ENCODE results near the gene PLXNC1.
A peak's percentile ranks its signal among the peaks of the same experiment; 100 is the strongest.

The PLXNC1 gene

DNA sequence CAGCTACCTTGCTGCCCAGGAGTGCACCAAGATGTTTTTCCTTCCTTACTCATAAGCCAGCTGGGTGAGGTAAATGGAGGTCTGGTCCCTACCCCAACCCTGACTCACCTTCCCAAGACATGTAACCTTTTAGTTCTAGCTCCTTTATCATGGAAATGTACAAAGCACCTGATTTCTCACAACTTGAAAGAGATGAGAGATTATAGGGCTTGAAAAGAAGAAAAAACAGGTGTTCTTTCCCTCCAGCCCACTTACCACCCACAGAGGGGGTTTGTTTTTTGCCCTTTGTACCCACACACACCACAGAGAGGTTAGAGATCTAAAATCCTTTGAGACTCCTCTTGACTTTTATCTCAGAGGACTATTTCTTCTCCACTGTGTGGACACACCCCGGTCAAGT lies 21.1 kb downstream of the PLXNC1 start:
- H3K27me3 ChIP-seq (replicated peaks), result no peaks in the 10 kb centered on the region
- no peak overlapping the region for H3K4me3 ChIP-seq (ENCODE audit: low read depth, low read length)
- no peak overlapping the region for H3K27ac ChIP-seq
- H3K36me3 ChIP-seq (replicated peaks), result no peaks in the 10 kb centered on the region
- no peak for DNase-seq
- TF ChIP-seq, protein P1, sequence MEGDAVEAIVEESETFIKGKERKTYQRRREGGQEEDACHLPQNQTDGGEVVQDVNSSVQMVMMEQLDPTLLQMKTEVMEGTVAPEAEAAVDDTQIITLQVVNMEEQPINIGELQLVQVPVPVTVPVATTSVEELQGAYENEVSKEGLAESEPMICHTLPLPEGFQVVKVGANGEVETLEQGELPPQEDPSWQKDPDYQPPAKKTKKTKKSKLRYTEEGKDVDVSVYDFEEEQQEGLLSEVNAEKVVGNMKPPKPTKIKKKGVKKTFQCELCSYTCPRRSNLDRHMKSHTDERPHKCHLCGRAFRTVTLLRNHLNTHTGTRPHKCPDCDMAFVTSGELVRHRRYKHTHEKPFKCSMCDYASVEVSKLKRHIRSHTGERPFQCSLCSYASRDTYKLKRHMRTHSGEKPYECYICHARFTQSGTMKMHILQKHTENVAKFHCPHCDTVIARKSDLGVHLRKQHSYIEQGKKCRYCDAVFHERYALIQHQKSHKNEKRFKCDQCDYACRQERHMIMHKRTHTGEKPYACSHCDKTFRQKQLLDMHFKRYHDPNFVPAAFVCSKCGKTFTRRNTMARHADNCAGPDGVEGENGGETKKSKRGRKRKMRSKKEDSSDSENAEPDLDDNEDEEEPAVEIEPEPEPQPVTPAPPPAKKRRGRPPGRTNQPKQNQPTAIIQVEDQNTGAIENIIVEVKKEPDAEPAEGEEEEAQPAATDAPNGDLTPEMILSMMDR (IDR thresholded peaks at IDR 0.05; ENCODE audit: low read depth, low read length, missing control alignments), result no peak
- in situ Hi-C loops (cut with HindIII; ENCODE audit: low pct_ligation_motif_present, low sequenced_read_pairs), result no loop called here

DNA sequence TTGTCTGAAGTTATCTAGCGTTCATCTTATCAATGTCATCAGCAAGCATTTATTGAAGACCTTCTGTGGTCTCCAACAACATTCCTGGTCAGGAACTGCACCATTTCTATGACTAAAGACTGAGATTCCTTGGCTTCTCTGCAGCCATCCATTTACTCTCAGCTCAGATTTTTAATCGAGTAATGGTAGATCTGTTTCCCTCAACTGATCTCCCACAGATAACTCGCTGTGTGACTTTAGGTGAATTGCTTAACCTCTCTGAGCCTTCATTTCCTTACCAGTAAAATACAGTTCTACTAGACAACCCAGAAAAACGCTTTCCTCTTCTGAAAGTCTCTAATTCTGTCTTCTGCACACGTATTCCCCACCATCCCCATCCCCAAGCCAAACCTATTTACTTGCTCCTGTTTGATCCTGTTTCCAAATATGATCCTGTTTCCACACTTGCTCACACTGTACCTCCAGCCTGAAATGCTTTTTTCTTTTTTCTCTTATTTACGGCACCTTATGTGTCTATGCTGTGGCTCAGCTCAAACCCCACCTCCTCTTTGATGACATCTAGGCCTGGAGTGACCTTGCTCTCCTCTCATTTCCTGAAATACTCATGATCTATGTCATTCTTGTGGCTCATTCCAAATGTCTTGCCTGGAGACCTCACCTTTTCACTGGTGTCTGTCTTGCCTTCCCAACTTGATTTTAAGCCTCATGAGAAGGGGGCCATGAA lies 21.8 kb downstream of the PLXNC1 start:
- no peak overlapping the region for H3K27ac ChIP-seq
- DNase-seq, result no peak
- TF ChIP-seq, protein P1 (IDR thresholded peaks at IDR 0.05; ENCODE audit: low read depth, low read length, missing control alignments), result no peak
- H3K36me3 ChIP-seq (replicated peaks), result no peaks in the 10 kb centered on the region
- no peak overlapping the region for H3K4me3 ChIP-seq (ENCODE audit: low read depth, low read length)
- no peaks in the 10 kb centered on the region for H3K27me3 ChIP-seq (replicated peaks)
- in situ Hi-C loops (cut with HindIII; ENCODE audit: low pct_ligation_motif_present, low sequenced_read_pairs), result no loop called here

GRCh38 chr12:94170690-94171594 lies 22.6 kb downstream of the PLXNC1 start:
- H3K27ac ChIP-seq, result no peak overlapping the region
- no peak overlapping the region for H3K4me3 ChIP-seq (ENCODE audit: low read depth, low read length)
- H3K27me3 ChIP-seq (replicated peaks), result no peaks in the 10 kb centered on the region
- in situ Hi-C loops (cut with HindIII; ENCODE audit: low pct_ligation_motif_present, low sequenced_read_pairs), result no loop called here
- no peaks in the 10 kb centered on the region for H3K36me3 ChIP-seq (replicated peaks)
- TF ChIP-seq, protein P1 (IDR thresholded peaks at IDR 0.05; ENCODE audit: low read depth, low read length, missing control alignments), result no peak
- DNase-seq, result no peak

- H3K27ac ChIP-seq, result peak overlapping the region; percentile 86
- no peaks in the 10 kb centered on the region for H3K27me3 ChIP-seq (replicated peaks)
- in situ Hi-C loops (cut with HindIII; ENCODE audit: low pct_ligation_motif_present, low sequenced_read_pairs), result no loop called here
- TF ChIP-seq, protein P1 (IDR thresholded peaks at IDR 0.05; ENCODE audit: low read depth, low read length, missing control alignments), result no peak
- H3K4me3 ChIP-seq (ENCODE audit: low read depth, low read length), result no peak overlapping the region
- no peaks in the 10 kb centered on the region for H3K36me3 ChIP-seq (replicated peaks)
- DNase-seq, result peak; percentile 64
These were observed 23.2 kb downstream of the PLXNC1 start for GRCh38 chr12:94171595-94171930.

- Histone ChIP-seq H3K27ac (peak overlapping the region; percentile 86), H3K4me3 (ENCODE audit: low read depth, low read length) (no peak overlapping the region), H3K36me3 (replicated peaks) (no peaks in the 10 kb centered on the region), H3K27me3 (replicated peaks) (no peaks in the 10 kb centered on the region)
- TF ChIP-seq, protein P1 (IDR thresholded peaks at IDR 0.05; ENCODE audit: low read depth, low read length, missing control alignments), result no peak
- in situ Hi-C loops (cut with HindIII; ENCODE audit: low pct_ligation_motif_present, low sequenced_read_pairs), result no loop called here
- peak; percentile 65 for DNase-seq
These were observed 23.7 kb downstream of the PLXNC1 start for GRCh38 chr12:94172031-94172430.
